ENCODE measurements around the gene OR52E1.
"Not testable (repeated sequence)": the region's sequence is repeated elsewhere in the genome, so short reads cannot be mapped to it uniquely, and the experiment has no call there.

Gene OR52E1

GRCh38 chr11:5069272-5069671 lies at the start of gene OR52E1:
Gene OR52E1, plus strand, starts transcription at chr11:5069572.
- DNase-seq (ENCODE audit: low read depth), result no peak

- DNase-seq (ENCODE audit: low read depth), result no peak
Measured at GRCh38 chr11:5021996-5022395, 47.4 kb upstream of the OR52E1 start.

- DNase-seq (ENCODE audit: low read depth), result no peak
Measured at GRCh38 chr11:5036669-5037068, 32.7 kb upstream of the OR52E1 start.

GRCh38 chr11:5037926-5038325 lies 31.4 kb upstream of the OR52E1 start:
- DNase-seq (ENCODE audit: low read depth), result no peak

GRCh38 chr11:5038341-5038740 lies 31.0 kb upstream of the OR52E1 start:
- DNase-seq (ENCODE audit: low read depth), result no peak

- no peak for DNase-seq (ENCODE audit: low read depth)
Measured at GRCh38 chr11:5040876-5041275, 28.5 kb upstream of the OR52E1 start.

GRCh38 chr11:5042091-5042490 lies 27.3 kb upstream of the OR52E1 start:
- DNase-seq (ENCODE audit: low read depth), result no peak

GRCh38 chr11:5043380-5043779 lies 26.0 kb upstream of the OR52E1 start:
- DNase-seq (ENCODE audit: low read depth), result no peak

- no peak for DNase-seq (ENCODE audit: low read depth)
Measured at GRCh38 chr11:5046226-5046625, 23.1 kb upstream of the OR52E1 start, which contains the start of gene OR52J3. Gene OR52J3, plus strand, starts transcription at chr11:5046526. Its CDS starts 0 bp downstream, at chr11:5046526.

- DNase-seq (ENCODE audit: low read depth), result no peak
Measured at GRCh38 chr11:5046754-5047330, 22.5 kb upstream of the OR52E1 start.

- not testable (repeated sequence) for DNase-seq (ENCODE audit: low read depth)
Measured at GRCh38 chr11:5058679-5059078, 10.7 kb upstream of the OR52E1 start.

- no peak for DNase-seq (ENCODE audit: low read depth)
Measured at GRCh38 chr11:5059391-5059790, 10.0 kb upstream of the OR52E1 start, which contains the start of gene OR52E2. Gene OR52E2, minus strand, starts transcription at chr11:5059627. Its CDS starts 0 bp downstream, at chr11:5059627.

- no peak for DNase-seq (ENCODE audit: low read depth)
Measured at GRCh38 chr11:5065027-5065426, 4.3 kb upstream of the OR52E1 start.

GRCh38 chr11:5071799-5072198 lies 2.4 kb downstream of the OR52E1 start:
- DNase-seq (ENCODE audit: low read depth), result no peak

- DNase-seq (ENCODE audit: low read depth), result no peak
Measured at GRCh38 chr11:5081405-5081804, 12.0 kb downstream of the OR52E1 start.

- DNase-seq (ENCODE audit: low read depth), result no peak
Measured at GRCh38 chr11:5083602-5084001, 14.2 kb downstream of the OR52E1 start.

- no peak for DNase-seq (ENCODE audit: low read depth)
Measured at GRCh38 chr11:5088556-5088955, 19.2 kb downstream of the OR52E1 start.

GRCh38 chr11:5090668-5091067 lies 21.3 kb downstream of the OR52E1 start:
- DNase-seq (ENCODE audit: low read depth), result no peak

GRCh38 chr11:5092821-5093585 lies 23.6 kb downstream of the OR52E1 start:
- no peak for DNase-seq (ENCODE audit: low read depth)

GRCh38 chr11:5096011-5096410 lies 26.6 kb downstream of the OR52E1 start:
- DNase-seq (ENCODE audit: low read depth), result no peak

- no peak for DNase-seq (ENCODE audit: low read depth)
Measured at GRCh38 chr11:5102246-5102645, 32.9 kb downstream of the OR52E1 start.

- DNase-seq (ENCODE audit: low read depth), result no peak
Measured at GRCh38 chr11:5103066-5103465, 33.7 kb downstream of the OR52E1 start.

- no peak for DNase-seq (ENCODE audit: low read depth)
Measured at GRCh38 chr11:5107285-5107684, 37.9 kb downstream of the OR52E1 start.

- DNase-seq (ENCODE audit: low read depth), result no peak
Measured at GRCh38 chr11:5115339-5115738, 46.0 kb downstream of the OR52E1 start.
